Fibroblast of mammary gland (primary cell): ENCODE results near the gene DOCK4.
A peak's percentile ranks its signal among the peaks of the same experiment; 100 is the strongest.

Source experiments
- DNase-seq: peaks from one replicate; pipeline ENCODE4 v3.0.0-alpha.2; 2010; ENCODE audit warnings: low read depth
- H3K4me3 ChIP-seq: 2 replicates; pipeline ENCODE4 v1.5.1; 2011; ENCODE audit warnings: low read depth, mild to moderate bottlenecking, low read length, moderate library complexity; ENCODE audit not compliant: control insufficient read depth
- CTCF ChIP-seq: conservative IDR thresholded peaks from 2 replicates; pipeline ENCODE4 v1.5.1; 2011; ENCODE audit warnings: low read depth, low read length, inconsistent platforms; ENCODE audit not compliant: control insufficient read depth, insufficient read depth

DOCK4 gene

GRCh38 chr7:111682588-111683340 is 523.4 kb downstream of the DOCK4 start:
- DNase-seq: no peak
- no peak overlapping the region for H3K4me3 ChIP-seq
- TF ChIP-seq CTCF: no peak

GRCh38 chr7:111681242-111681641 is 525.0 kb downstream of the DOCK4 start:
- no peak overlapping the region for H3K4me3 ChIP-seq
- DNase-seq: no peak

GRCh38 chr7:111678986-111679385 is 527.2 kb downstream of the DOCK4 start:
- H3K4me3 ChIP-seq: no peak overlapping the region
- DNase-seq: no peak
- TF ChIP-seq CTCF: no peak

More at GRCh38 chr7:111681242-111681641, 525.0 kb downstream of the DOCK4 start:
- no peak for TF ChIP-seq CTCF

- TF ChIP-seq CTCF: no peak
- DNase-seq: peak; percentile 51
- no peak overlapping the region for H3K4me3 ChIP-seq
Observed at GRCh38 chr7:111678281-111678680, 527.9 kb downstream of the DOCK4 start.

- DNase-seq: no peak
- H3K4me3 ChIP-seq: no peak overlapping the region
- no peak for TF ChIP-seq CTCF
Observed at GRCh38 chr7:111677848-111678247, 528.4 kb downstream of the DOCK4 start.

GRCh38 chr7:111676811-111677210 is 529.4 kb downstream of the DOCK4 start:
- no peak for TF ChIP-seq CTCF
- no peak overlapping the region for H3K4me3 ChIP-seq
- no peak for DNase-seq
